ENCODE data around the gene RHBDL2.
"Not testable (repeated sequence)": the region's sequence is repeated elsewhere in the genome, so short reads cannot be mapped to it uniquely, and the experiment has no call there.

RHBDL2 gene

GRCh38 chr1:38941527-38942019 is at the start of gene RHBDL2:
RHBDL2 (minus strand) TSS chr1:38941830; CDS start chr1:38919212, 22,618 bp downstream.
- ATAC-seq, result no peak

GRCh38 chr1:38990738-38991637 is 49.4 kb upstream of the RHBDL2 start, which contains the start of gene AKIRIN1:
AKIRIN1 (plus strand) TSS chr1:38991276; CDS start chr1:38991381, 105 bp downstream.
- peak; percentile 96 to 97 for ATAC-seq

- ATAC-seq, result no peak
These were observed 48.7 kb upstream of the RHBDL2 start for GRCh38 chr1:38990386-38990737.

GRCh38 chr1:38989979-38990378 is 48.3 kb upstream of the RHBDL2 start:
- ATAC-seq, result no peak

- ATAC-seq, result not testable (repeated sequence)
These were observed 37.8 kb upstream of the RHBDL2 start for GRCh38 chr1:38979380-38979779.

GRCh38 chr1:38978245-38978542 is 36.6 kb upstream of the RHBDL2 start:
- not testable (repeated sequence) for ATAC-seq

- ATAC-seq, result peak in 1 of 2 donors; percentile 48
These were observed 36.0 kb upstream of the RHBDL2 start for GRCh38 chr1:38977399-38978244.

- no peak for ATAC-seq
These were observed 32.2 kb upstream of the RHBDL2 start for GRCh38 chr1:38973659-38974437.

- not testable (repeated sequence) for ATAC-seq
These were observed 31.5 kb upstream of the RHBDL2 start for GRCh38 chr1:38973145-38973544.

GRCh38 chr1:38964140-38964548 is 22.5 kb upstream of the RHBDL2 start:
- ATAC-seq, result no peak

GRCh38 chr1:38962560-38962959 is 20.9 kb upstream of the RHBDL2 start:
- ATAC-seq, result no peak

GRCh38 chr1:38962113-38962512 is 20.5 kb upstream of the RHBDL2 start:
- ATAC-seq, result no peak

GRCh38 chr1:38958967-38959366 is 17.3 kb upstream of the RHBDL2 start:
- no peak for ATAC-seq

GRCh38 chr1:38953433-38953860 is 11.8 kb upstream of the RHBDL2 start:
- ATAC-seq, result no peak

GRCh38 chr1:38950553-38950952 is 8.9 kb upstream of the RHBDL2 start:
- ATAC-seq, result no peak

GRCh38 chr1:38944547-38944946 is 2.9 kb upstream of the RHBDL2 start:
- no peak for ATAC-seq

- ATAC-seq, result no peak
These were observed 1.2 kb upstream of the RHBDL2 start for GRCh38 chr1:38942664-38943428.

GRCh38 chr1:38941093-38941492 is 537 bp downstream of the RHBDL2 start:
- no peak for ATAC-seq

- ATAC-seq, result no peak
These were observed 1.1 kb downstream of the RHBDL2 start for GRCh38 chr1:38940339-38941047.

GRCh38 chr1:38938722-38939260 is 2.8 kb downstream of the RHBDL2 start:
- no peak for ATAC-seq

- peak in 1 of 2 donors; percentile 65 for ATAC-seq
These were observed 9.1 kb downstream of the RHBDL2 start for GRCh38 chr1:38932571-38932970.

All from activated CD4-positive, CD25-positive, alpha-beta regulatory T cell treated with anti-CD3 and anti-CD28 coated beads, Interleukin-2, amount 50 U/mL, for 24 hours (primary cell).